H1 (cell line): ENCODE data around the gene AMPH. TPM values are rescaled to one million over a fixed set of nuclear protein-coding genes. Genes with fewer than 3 reads are reported as not detected.

Experiments used
- CTCF ChIA-PET: fragments of 300-600 bp; sonication (Branson Sonifier 250); formaldehyde crosslinking; loops from one replicate; lab custom pipeline; 2021; ENCODE audit not compliant: partially characterized antibody; lab: Charles Lee
- POLR2A ChIA-PET: fragments of 300-600 bp; sonication (Branson Sonifier 250); formaldehyde crosslinking; loops from one replicate; lab custom pipeline; 2021; ENCODE audit warnings: inconsistent platforms; ENCODE audit not compliant: partially characterized antibody; lab: Charles Lee
- DNase-seq, 2 experiments: peaks; one replicate each; pipeline versions ENCODE4 v3.0.0 to v3.0.0-alpha.2; 2010 to 2022; ENCODE audit warnings: low spot score in 2 of 2, low read depth in 1 of 2, mixed read lengths in 1 of 2
- FAIRE-seq: peaks from 2 replicates; lab custom pipeline; 2011; peaks lifted over from hg19 to GRCh38; lab: Jason Lieb, UNC
- H2AFZ ChIP-seq: 2 replicates; pipeline ENCODE4 v1.8.1; 2012; ENCODE audit warnings: low read length, inconsistent platforms
- H2AK5ac ChIP-seq: 2 replicates; pipeline ENCODE4 v1.6.1; 2013; ENCODE audit warnings: low read depth, low read length
- H2BK120ac ChIP-seq: replicated peaks from 2 replicates; pipeline ENCODE3; 2013; ENCODE audit warnings: low read depth, low read length, inconsistent platforms
- H2BK12ac ChIP-seq: 2 replicates; pipeline ENCODE4 v1.6.1; 2013; ENCODE audit warnings: low read depth, low read length
- H2BK15ac ChIP-seq: 2 replicates; pipeline ENCODE4 v1.6.1; 2013; ENCODE audit warnings: low read length
- H2BK20ac ChIP-seq: 2 replicates; pipeline ENCODE4 v1.6.1; 2013; ENCODE audit warnings: low read length
- H2BK5ac ChIP-seq: 2 replicates; pipeline ENCODE4 v1.6.1; 2013; ENCODE audit warnings: low read depth, low read length
- H3K14ac ChIP-seq: 2 replicates; pipeline ENCODE4 v1.6.1; 2013; ENCODE audit warnings: inconsistent platforms; ENCODE audit not compliant: insufficient read length
- H3K18ac ChIP-seq: 2 replicates; pipeline ENCODE4 v1.6.1; 2013; ENCODE audit warnings: low read length; ENCODE audit errors: extremely low read depth
- H3K23ac ChIP-seq: 2 replicates; pipeline ENCODE4 v1.6.1; 2013; ENCODE audit warnings: inconsistent platforms; ENCODE audit not compliant: insufficient read length
- H3K23me2 ChIP-seq: 2 replicates; pipeline ENCODE4 v1.6.1; 2013; ENCODE audit warnings: low read depth, low read length
- H3K27ac ChIP-seq: 2 replicates; pipeline ENCODE4 v1.6.1; 2011; ENCODE audit warnings: low read depth, low read length, inconsistent platforms
- H3K27me3 ChIP-seq, 4 experiments: replicated peaks in 1 of 4; 1 replicate in 1 of 4; 2 replicates in 3 of 4; pipeline versions ENCODE4 v1.6.1 to v1.8.1; 2011 to 2013; ENCODE audit warnings: low read length in 3 of 4, mild to moderate bottlenecking in 3 of 4, inconsistent platforms in 2 of 4, mixed read lengths in 2 of 4, moderate library complexity in 1 of 4; ENCODE audit not compliant: control insufficient read depth in 3 of 4, insufficient read depth in 3 of 4; ENCODE audit errors: extremely low read depth in 1 of 4
- H3K36me3 ChIP-seq, 4 experiments: 2 replicates each; pipeline versions ENCODE4 v1.6.1 to v1.8.1; 2011 to 2013; ENCODE audit warnings: mild to moderate bottlenecking in 4 of 4, low read length in 3 of 4, moderate library complexity in 2 of 4, control low read depth in 1 of 4, inconsistent platforms in 1 of 4; ENCODE audit not compliant: insufficient read depth in 4 of 4, control insufficient read depth in 2 of 4
- H3K4ac ChIP-seq: replicated peaks from 2 replicates; pipeline ENCODE3; 2013; ENCODE audit warnings: low read length, low read depth, mixed read lengths, inconsistent platforms; ENCODE audit not compliant: insufficient read length
- H3K4me1 ChIP-seq, 4 experiments: replicated peaks in 1 of 4; 1 replicate in 1 of 4; 2 replicates in 3 of 4; pipeline versions ENCODE4 v1.6.1 to v1.8.1; 2011 to 2013; ENCODE audit warnings: low read length in 3 of 4, inconsistent platforms in 2 of 4, mixed read lengths in 1 of 4; ENCODE audit not compliant: insufficient read depth in 4 of 4, control insufficient read depth in 3 of 4
- H3K4me2 ChIP-seq, 2 experiments: 2 replicates each; pipeline versions ENCODE4 v1.6.1 to v1.8.1; 2011 to 2013; ENCODE audit warnings: low read depth in 2 of 2, low read length in 2 of 2, control low read depth in 1 of 2, inconsistent platforms in 1 of 2, mild to moderate bottlenecking in 1 of 2; ENCODE audit not compliant: insufficient read depth in 1 of 2
- H3K4me3 ChIP-seq, 4 experiments: fragments of 200-600, 300-600 bp in 1 of 4; sonication (generic), shearing (Covaris generic), sonication (Bioruptor Twin) in 1 of 4; 2 replicates each; pipeline versions ENCODE4 v1.5.1 to v1.8.1; 2011 to 2016; ENCODE audit warnings: low read length in 4 of 4, low read depth in 3 of 4, control low read depth in 2 of 4, inconsistent platforms in 2 of 4, mild to moderate bottlenecking in 2 of 4, mixed read lengths in 1 of 4, moderate library complexity in 1 of 4; ENCODE audit not compliant: insufficient read depth in 2 of 4; ENCODE audit errors: extremely low read depth in 1 of 4
- H3K56ac ChIP-seq: replicated peaks from 2 replicates; pipeline ENCODE3; 2013; ENCODE audit warnings: low read depth, mild to moderate bottlenecking, mixed read lengths, low read length, inconsistent platforms; ENCODE audit not compliant: insufficient read length
- H3K79me1 ChIP-seq: 2 replicates; pipeline ENCODE4 v1.6.1; 2013; ENCODE audit warnings: low read depth, low read length, control low read depth
- H3K79me2 ChIP-seq, 2 experiments: 2 replicates each; pipeline versions ENCODE4 v1.6.1 to v1.8.1; 2012 to 2013; ENCODE audit warnings: low read length in 2 of 2, mild to moderate bottlenecking in 2 of 2, inconsistent platforms in 1 of 2; ENCODE audit not compliant: insufficient read depth in 2 of 2, control insufficient read depth in 1 of 2
- H3K9ac ChIP-seq, 4 experiments: replicated peaks in 1 of 4; 1 replicate in 1 of 4; 2 replicates in 3 of 4; pipeline versions ENCODE4 v1.6.1 to v1.8.1; 2011 to 2013; ENCODE audit warnings: low read depth in 3 of 4, low read length in 3 of 4, control low read depth in 2 of 4, mild to moderate bottlenecking in 2 of 4, moderate library complexity in 2 of 4, inconsistent platforms in 1 of 4; ENCODE audit errors: extremely low read depth in 1 of 4
- H3K9me3 ChIP-seq, 2 experiments: 2 replicates each; pipeline versions ENCODE4 v1.6.1 to v1.8.1; 2012 to 2013; ENCODE audit warnings: mild to moderate bottlenecking in 2 of 2, moderate library complexity in 2 of 2, control low read depth in 1 of 2, inconsistent platforms in 1 of 2, low read depth in 1 of 2, low read length in 1 of 2, mixed read lengths in 1 of 2; ENCODE audit not compliant: insufficient read depth in 2 of 2
- H4K20me1 ChIP-seq, 2 experiments: replicated peaks in 1 of 2; 2 replicates each; pipeline versions ENCODE3 to v1.8.1; 2011 to 2013; ENCODE audit warnings: inconsistent platforms in 2 of 2, low read length in 2 of 2, mild to moderate bottlenecking in 1 of 2; ENCODE audit not compliant: insufficient read depth in 2 of 2, control insufficient read depth in 1 of 2
- H4K5ac ChIP-seq: 2 replicates; pipeline ENCODE4 v1.6.1; 2013; ENCODE audit warnings: low read length, low read depth, mixed read lengths, inconsistent platforms; ENCODE audit not compliant: insufficient read length
- H4K8ac ChIP-seq: 2 replicates; pipeline ENCODE4 v1.8.0; 2013; ENCODE audit warnings: mild to moderate bottlenecking, moderate library complexity, low read length, inconsistent platforms; ENCODE audit not compliant: insufficient read depth; ENCODE audit errors: extremely low read depth
- H4K91ac ChIP-seq: replicated peaks from 2 replicates; pipeline ENCODE3; 2013; ENCODE audit warnings: low read length, mixed read lengths, inconsistent platforms; ENCODE audit not compliant: insufficient read length
- ASH2L ChIP-seq: fragments of 200-600, 300-600 bp; sonication (generic); IDR thresholded peaks from one replicate; pipeline ENCODE4 v1.7.1; 2017; ENCODE audit warnings: low read length
- BCL11A ChIP-seq, 2 experiments: IDR thresholded peaks; one replicate each; pipeline ENCODE4 v1.6.1; 2011; ENCODE audit warnings: low read depth in 2 of 2, low read length in 2 of 2, mild to moderate bottlenecking in 2 of 2
- CBX8 ChIP-seq: fragments of 300-800, 300-1000 bp; sonication (generic); IDR thresholded peaks from 2 replicates; pipeline ENCODE4 v1.7.1; 2016; ENCODE audit warnings: low read depth, low read length, borderline replicate concordance
- KDM4A ChIP-seq: IDR thresholded peaks from one replicate; pipeline ENCODE4 v1.7.1; 2012; ENCODE audit warnings: low read depth, mild to moderate bottlenecking, moderate library complexity, low read length, inconsistent platforms; ENCODE audit not compliant: severe bottlenecking
- MAFK ChIP-seq: IDR thresholded peaks from 2 replicates; pipeline ENCODE4 v1.6.1; 2012; ENCODE audit warnings: low read depth, mild to moderate bottlenecking, improper control_type of control experiment, low read length
- NRF1 ChIP-seq: IDR thresholded peaks from 2 replicates; pipeline ENCODE4 v1.6.1; 2011; ENCODE audit warnings: mild to moderate bottlenecking, low read depth, low read length, improper control_type of control experiment
- SIRT6 ChIP-seq: IDR thresholded peaks from one replicate; pipeline ENCODE4 v1.7.1; 2012; ENCODE audit warnings: low read length, inconsistent platforms
- SRF ChIP-seq: IDR thresholded peaks from 2 replicates; pipeline ENCODE4 v1.6.1; 2011; ENCODE audit warnings: mild to moderate bottlenecking, low read depth, low read length, moderate library complexity
- TAF1 ChIP-seq: IDR thresholded peaks from 2 replicates; pipeline ENCODE4 v1.6.1; 2011; ENCODE audit warnings: mild to moderate bottlenecking, low read depth, low read length
- WGBS, 2 experiments: shearing (Covaris generic) in 1 of 2; methylation state at CpG; one replicate each; pipeline versions ENCODE4 v1.1.6 to v1.1.7; 2013 to 2015; ENCODE audit warnings: low lambda C conversion rate in 2 of 2, mixed read lengths in 2 of 2, inconsistent platforms in 1 of 2, low coverage in 1 of 2, missing lambda C conversion rate in 1 of 2; ENCODE audit not compliant: insufficient replicate concordance in 2 of 2, insufficient coverage in 1 of 2, insufficient read length in 1 of 2; ENCODE audit errors: extremely low coverage in 1 of 2, missing lambda C conversion rate in 1 of 2; 5-methylcytosine and 5-hydroxymethylcytosine counted together
- polyA plus RNA-seq, 7 experiments: library from polyadenylated mRNA; depleted of rRNA in 3 of 7; stranded (reverse) in 5 of 7; unstranded in 2 of 7; fragments of >200 nt in 5 of 7; fragments of 200-250 nt in 2 of 7; gene quantifications; 1 replicate in 5 of 7; 2 replicates in 1 of 7; 4 replicates in 1 of 7; pipeline versions ENCODE4 v1.2.1 to v1.2.3, GENCODE V29; 2011 to 2013; ENCODE audit warnings: missing spikeins in 2 of 7, mixed read lengths in 2 of 7
- total RNA-seq: library from RNA; stranded (reverse); fragmentation: NEBNext Ultra II Directional; extraction: Animal tissue kit (Norgen Biotek cat#: 25700); gene quantifications from 2 replicates; pipeline ENCODE4 v1.2.1, GENCODE V29; 2021
- TF ChIP-seq, protein P1 (sequence below): IDR thresholded peaks from 2 replicates; pipeline ENCODE4 v1.6.1; 2011; ENCODE audit warnings: low read length, improper control_type of control experiment

AMPH gene
- total and polyA plus RNA-seq, 2 of the 8 experiments (the other 6 are each of a cell fraction or from before 2014, with no cell fraction given), result 7.3 to 12.2 TPM

GRCh38 chr7:38512704-38513103 is 118.5 kb downstream of the AMPH start:
- no peak overlapping the region for H3K27ac ChIP-seq
- H2AK5ac ChIP-seq, result no peak overlapping the region
- no peaks in the 10 kb centered on the region for H3K79me1 ChIP-seq
- no peak overlapping the region for H2BK12ac ChIP-seq
- TF ChIP-seq, protein P1, sequence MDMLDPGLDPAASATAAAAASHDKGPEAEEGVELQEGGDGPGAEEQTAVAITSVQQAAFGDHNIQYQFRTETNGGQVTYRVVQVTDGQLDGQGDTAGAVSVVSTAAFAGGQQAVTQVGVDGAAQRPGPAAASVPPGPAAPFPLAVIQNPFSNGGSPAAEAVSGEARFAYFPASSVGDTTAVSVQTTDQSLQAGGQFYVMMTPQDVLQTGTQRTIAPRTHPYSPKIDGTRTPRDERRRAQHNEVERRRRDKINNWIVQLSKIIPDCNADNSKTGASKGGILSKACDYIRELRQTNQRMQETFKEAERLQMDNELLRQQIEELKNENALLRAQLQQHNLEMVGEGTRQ, result no peak
- TF ChIP-seq NRF1 (no peak), SIRT6 (no peak), TAF1 (no peak), BCL11A (IDR thresholded peaks at IDR 0.05; ENCODE audit: low read depth in 2 of 2, low read length in 2 of 2) (no peak), MAFK (no peak), CBX8 (no peak), KDM4A (no peak), SRF (no peak), ASH2L (no peak)
- H3K23ac ChIP-seq, result no peak overlapping the region
- H2AFZ ChIP-seq, result no peak overlapping the region
- ChIA-PET CTCF (no interaction called here), POLR2A (no interaction called here)
- DNase-seq (no peak), FAIRE-seq (no peak)
- WGBS, 2 experiments, result 85% methylated on average over 2 of the region's 2 CpGs; no CpG with 5 or more reads in 1 of the 2 experiments
- no peak overlapping the region for H2BK15ac ChIP-seq
- no peaks in the 10 kb centered on the region for H3K27me3 ChIP-seq
- H4K8ac ChIP-seq, result no peak overlapping the region
- no peak overlapping the region for H2BK5ac ChIP-seq
- peaks cover 0 to 12% of the 10 kb centered on the region in 2 experiments; a peak in 2 of 4 replicates for H3K9me3 ChIP-seq
- H2BK20ac ChIP-seq, result no peak overlapping the region
- H3K79me2 ChIP-seq, result no peaks in the 10 kb centered on the region
- H3K4me1 ChIP-seq, result no peaks in the 10 kb centered on the region
- no peaks in the 10 kb centered on the region for H4K20me1 ChIP-seq
- H3K36me3 ChIP-seq, result no peaks in the 10 kb centered on the region
- no peak overlapping the region for H3K4me3 ChIP-seq
- no peak overlapping the region for H3K56ac ChIP-seq
- H3K4me2 ChIP-seq, result no peak overlapping the region
- H3K14ac ChIP-seq, result no peak overlapping the region
- no peaks in the 10 kb centered on the region for H3K23me2 ChIP-seq
- H4K5ac ChIP-seq, result no peak overlapping the region
- no peak overlapping the region for H3K4ac ChIP-seq
- no peak overlapping the region for H3K18ac ChIP-seq
- H3K9ac ChIP-seq, result no peak overlapping the region
- no peak overlapping the region for H2BK120ac ChIP-seq
- H4K91ac ChIP-seq, result no peak overlapping the region
